Activated gamma-delta T cell (primary cell): ENCODE measurements around the gene FAF1.
"Not testable (repeated sequence)": the region's sequence is repeated elsewhere in the genome, so short reads cannot be mapped to it uniquely, and the experiment has no call there.

ENCODE experiments used
- DNase-seq: peaks from one replicate; lab custom pipeline; 2025; lab: John Stamatoyannopoulos, UW
- total RNA-seq, 2 donors: gene quantifications; one replicate each; lab custom pipeline; 2026; lab: John Stamatoyannopoulos, UW

FAF1 gene
- total RNA-seq: 57.6 to 60.0 reads per million in 2 donors

DNA sequence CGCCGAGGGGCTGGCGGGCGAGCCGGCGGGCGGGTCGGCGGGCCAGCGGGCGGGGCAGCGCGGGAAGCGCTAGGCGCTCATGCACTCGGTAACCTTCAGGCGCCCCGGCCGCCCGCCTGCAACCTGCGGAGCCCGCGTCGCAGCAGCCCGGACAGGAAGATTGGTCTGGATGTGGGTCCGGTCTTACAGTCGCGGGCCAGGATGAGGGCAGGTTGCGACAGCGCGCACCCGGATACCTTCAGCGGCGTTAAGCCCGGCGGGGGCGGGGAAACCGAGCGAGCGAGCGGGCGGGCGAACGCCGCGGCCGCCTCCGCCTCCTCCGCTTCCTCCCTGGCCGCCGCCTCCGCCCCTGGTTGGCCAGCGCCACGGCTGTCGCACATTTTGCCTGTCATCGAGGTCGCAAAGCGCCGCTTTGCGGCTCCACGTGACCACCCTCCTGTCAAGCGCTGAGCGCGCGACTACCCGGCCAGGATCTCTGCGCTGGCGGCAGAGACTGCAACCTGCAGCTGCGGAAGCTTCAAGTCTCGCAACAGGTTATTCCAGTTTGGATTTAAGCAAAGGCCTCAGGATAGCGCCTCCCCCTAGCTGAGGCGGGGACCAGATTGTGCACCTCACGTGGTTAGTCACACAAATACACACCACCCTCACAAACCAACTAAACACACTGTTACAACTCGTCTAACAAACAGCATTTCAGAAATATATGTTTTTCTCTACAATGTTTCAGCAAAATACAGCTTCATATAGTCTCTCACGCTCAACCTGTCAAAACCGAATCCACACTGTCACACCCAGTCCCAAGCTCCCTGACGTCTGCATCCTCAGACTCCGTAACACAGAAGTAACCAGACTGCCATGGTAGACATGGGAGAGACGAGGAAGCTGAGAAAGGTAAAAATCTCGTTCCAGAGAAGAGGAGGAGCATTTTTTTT, at the start of gene FAF1:
FAF1 (minus strand) TSS at position 355 of the 932 bp plus-strand sequence. CDS start 456 bp downstream, outside the sequence.
- DNase-seq: peak; percentile 98

DNA sequence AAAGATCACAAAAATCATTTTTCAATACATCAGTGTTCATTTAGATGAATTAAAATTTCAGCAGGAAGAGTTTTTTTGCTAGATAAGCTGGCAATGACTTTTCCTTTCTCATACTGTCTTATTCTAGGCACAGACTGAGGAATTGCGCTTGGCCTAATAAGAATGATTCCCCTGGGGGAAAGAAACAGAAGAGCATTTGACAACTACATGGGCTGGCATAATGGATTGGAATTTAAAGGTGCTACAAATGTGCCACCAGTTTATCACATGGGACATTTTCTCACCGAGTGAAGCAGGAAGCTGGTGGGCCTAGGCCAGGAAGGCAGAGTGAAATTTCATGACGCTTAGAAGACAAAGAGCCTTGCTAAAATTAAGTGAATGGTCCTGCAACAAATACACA, 49.3 kb upstream of the FAF1 start:
- no peak for DNase-seq

DNA sequence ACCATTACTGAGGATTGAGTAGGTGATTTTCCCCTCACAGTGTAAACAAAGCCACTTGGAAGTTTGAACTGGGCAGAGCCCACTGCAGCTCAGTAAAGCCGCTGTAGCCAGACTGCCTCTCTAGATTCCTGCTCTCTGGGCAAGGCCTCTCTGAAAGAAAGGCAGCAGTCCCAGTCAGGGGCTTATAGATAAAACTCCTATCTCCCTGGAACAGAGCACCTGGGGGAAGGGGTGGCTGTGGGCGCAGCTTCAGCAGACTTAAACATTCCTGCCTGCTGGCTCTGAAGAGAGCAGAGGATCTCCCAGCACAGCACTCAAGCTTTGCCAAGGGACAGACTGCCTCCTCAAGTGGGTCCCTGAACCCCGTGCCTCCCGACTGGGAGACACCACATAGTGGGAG, 45.5 kb upstream of the FAF1 start:
- not testable (repeated sequence) for DNase-seq

DNA sequence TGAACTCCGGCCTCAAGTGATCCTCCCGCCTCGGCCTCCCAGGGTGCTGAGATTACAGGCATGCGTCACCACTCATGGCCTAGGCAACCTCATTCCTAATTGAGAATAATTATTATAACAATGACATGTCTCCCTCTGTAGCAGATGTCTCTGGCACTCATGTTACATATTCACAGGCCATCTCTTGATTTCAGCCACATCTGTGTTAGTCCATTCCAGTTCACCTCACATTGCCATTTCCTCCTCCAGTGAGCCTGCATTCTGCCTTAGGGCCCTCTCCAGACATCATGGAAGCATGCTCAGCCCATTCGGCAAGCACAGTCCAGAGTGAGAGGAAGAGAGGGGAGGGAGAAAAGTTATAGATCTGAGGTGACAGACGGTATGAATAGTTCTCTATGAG, 42.4 kb upstream of the FAF1 start:
- no peak for DNase-seq

DNA sequence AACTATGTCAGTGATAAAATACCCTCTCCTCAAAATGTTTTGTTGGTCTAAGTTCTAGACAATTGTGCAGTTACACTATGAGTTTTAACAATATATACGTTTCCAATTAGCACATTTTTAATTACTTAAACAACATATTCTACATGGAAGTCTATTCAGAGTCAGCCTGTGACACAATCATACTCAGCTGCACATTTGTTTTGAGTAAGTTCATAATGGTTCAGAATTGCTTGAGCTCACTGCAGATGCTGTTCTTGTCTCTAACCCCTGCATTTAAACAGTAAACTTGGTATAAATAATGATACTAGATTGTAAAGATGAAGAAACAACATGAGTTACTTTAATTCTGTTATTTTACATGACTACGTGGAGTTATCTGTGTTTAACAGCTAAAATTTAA, 40.6 kb upstream of the FAF1 start:
- no peak for DNase-seq

DNA sequence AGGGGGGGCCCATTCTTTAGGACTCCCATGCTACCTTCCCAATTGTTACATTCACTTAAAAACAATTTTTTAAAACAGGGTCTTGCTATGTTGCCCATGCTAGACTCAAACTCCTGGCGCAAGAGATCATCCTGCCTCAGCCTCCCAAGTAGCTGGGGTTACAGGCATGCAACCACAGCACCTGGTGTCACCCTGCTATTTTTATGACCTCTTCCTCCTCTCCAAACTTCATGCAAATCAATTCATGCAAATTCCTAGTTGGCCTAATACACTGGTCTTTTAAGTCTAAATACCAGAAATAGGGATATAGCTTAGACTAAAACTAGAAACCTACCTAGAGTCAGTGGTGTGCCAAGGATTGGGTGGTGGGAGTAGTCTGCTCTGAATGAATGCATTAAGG, 40.1 kb upstream of the FAF1 start:
- DNase-seq: no peak

DNA sequence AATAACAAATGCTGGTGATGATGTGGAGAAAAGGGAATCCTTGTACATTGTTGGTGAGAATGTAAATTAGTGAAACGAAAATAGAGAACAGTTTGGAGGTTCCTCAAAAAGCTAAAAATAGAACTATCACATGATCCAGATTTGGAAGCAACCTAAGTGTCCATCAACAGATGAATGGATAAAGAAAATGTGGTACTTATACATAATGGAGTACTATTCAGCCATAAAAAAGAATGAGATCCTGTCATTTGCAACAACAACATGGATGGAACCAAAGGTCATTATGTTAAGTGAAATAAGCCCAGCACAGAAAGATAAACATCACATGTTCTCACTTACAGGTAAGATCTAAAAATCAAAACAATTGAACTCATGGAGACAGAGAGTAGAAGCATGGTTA, 39.3 kb upstream of the FAF1 start:
- not testable (repeated sequence) for DNase-seq

DNA sequence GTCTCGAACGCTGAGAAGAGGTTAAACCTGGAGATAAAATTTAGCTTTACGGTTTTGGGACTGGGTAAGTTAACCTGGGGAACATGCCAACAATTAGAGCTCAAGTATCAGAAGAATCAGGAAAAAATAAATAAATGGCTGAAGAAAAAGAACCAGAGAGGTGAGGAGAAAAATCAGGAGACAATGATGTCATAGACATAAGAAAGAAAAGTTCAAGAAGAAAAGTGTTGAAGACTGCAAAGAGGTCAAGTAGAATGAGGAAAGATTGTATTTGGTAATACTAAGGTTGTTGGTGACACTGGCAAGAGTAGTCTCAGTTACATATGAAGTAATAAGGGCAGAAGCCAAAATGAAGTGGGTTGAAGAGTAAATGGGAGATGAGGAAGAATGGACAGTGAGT, 36.0 kb upstream of the FAF1 start:
- DNase-seq: no peak

DNA sequence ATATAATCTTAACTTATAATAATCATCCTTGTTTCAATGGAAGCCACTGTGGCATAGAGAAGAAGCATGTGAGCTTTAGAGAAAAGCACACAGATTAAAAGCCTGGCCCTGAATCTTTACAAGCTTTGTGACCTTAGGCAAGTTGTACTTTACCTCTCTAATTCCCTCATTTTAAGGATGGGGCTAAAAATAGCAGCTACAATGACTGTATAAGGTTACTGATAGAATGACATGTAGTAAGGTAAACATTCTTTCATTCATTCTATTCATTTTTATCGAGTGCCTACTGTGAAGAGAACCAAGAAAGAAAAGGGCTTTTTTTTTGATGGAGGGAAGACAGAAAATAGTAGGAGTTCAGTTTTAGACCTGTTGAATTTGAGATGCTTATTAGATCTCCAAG, 35.6 kb upstream of the FAF1 start:
- DNase-seq: no peak

DNA sequence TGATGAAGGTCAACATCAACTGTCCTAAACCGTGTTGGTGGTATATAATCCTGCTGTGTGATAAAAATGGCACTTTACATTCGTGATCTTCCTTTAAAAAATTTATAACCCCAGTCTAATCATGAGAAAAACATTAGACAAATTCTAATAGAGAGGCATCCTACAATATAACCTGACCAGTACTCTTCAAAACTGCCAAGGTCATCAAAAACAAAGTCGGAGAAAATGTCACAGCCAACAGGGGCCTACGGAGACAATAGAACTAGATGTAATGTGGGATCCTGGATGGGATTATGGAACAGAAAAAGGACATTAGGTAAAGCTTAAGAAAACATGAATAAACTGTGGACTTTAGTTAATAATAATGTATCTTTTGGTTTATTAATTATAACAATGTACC, 34.9 kb upstream of the FAF1 start:
- no peak for DNase-seq

DNA sequence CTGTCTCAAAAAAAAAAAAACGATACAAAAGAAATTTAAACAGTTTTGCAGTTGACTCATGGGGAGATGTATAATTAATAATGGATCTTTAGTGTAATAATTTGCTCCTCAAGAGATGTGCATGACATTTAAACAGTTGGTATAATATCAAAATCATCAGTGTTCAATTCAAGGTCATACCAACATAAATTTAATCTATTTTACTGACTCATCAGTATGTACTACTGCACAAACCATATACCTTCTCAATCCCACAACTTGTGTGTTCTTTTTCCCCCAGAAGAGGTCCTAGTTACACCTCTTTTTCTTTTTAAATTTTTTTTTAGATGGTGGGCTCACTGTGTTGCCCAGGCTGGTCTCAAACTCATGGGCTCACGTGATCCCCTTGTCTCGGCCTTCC, 33.6 kb upstream of the FAF1 start:
- no peak for DNase-seq

DNA sequence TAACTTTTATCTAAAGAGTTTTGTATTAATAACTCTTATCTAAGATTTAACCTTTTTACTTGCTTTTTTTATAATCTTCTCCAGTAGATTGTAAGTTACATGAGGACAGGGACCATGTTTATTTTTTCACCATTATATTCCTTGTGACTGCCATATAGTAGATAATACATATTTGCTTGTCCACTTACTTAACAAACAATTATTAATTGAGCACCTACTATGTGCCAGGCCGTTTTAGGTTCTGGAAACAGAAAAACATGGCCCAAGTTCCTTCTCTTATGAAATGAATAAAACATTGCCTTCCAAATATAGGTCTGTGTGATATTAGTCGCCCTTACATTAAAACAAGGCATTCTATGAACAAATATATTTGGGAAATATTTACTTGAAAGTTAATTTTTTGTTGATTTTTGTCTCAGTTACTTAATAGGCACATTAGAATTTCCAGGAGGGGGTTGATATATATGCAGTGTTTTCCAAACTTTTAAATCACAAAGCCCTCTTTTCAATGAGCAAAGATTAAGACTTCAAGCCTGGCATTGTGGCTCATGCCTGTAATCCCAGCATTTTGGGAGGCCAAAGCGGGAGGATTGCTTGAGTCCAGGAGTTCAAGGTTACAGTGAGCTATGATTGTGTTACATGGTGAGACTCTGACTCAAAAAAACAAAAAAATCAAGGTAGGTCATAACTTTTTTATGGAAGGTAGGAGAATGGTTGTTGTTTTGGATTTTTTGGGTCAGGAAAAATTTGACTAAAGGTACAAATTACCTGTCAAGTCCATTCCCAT, 32.7 kb upstream of the FAF1 start:
- DNase-seq: no peak

DNA sequence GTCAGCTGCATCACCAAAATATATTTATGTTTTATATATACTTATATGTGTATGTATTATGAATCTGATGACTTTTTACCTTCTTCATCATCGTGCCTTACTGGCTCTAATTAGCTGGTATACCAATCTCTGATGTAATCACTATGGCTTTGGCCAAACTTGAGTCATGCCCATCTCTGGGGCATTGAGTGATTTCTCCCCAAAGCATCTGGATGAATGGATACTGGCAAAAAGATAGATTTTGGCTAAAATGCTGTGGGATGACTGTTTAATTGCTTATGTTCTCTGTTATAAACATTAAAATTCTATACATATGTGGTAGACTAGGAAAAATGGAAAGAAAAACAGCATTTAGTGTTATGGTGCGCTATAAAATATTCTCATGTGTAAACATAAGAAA, 29.6 kb upstream of the FAF1 start:
- no peak for DNase-seq

DNA sequence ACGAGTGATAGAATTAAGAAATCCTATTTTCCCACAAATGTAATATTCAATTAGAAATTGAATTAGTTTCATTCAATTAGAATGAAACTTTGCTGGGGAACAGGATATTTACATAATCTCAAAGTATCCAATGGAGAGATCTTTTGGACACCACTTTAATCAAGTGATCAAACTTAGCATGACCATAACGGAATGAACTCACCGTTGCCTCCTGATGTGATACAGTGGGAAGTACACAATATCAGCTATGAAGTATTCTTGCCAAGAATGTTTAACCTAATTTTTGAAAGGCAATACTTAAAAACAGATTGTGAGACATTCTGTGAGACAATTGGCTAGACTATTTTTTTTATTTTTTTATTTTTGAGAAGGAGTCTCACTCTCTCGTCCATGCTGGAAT, 26.6 kb upstream of the FAF1 start:
- DNase-seq: no peak

DNA sequence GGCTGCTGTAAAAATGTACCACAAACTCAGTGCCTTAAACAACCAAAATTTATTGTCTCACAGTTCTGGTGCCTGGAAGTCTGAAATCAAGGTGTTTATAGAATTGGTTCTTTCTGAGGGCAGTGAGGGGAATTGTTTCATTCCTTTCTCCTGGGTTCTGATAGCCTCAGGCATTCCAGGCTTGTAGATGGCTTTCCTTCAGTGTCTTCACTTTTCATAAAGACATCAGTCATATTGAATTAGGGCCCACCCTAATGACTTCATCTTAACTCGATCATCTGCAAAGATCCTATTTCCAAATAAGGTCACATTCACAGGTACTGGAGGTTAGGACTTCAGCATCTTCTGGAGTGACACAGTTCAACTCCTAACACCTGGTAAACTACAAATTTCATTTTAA, 25.0 kb upstream of the FAF1 start:
- DNase-seq: no peak

DNA sequence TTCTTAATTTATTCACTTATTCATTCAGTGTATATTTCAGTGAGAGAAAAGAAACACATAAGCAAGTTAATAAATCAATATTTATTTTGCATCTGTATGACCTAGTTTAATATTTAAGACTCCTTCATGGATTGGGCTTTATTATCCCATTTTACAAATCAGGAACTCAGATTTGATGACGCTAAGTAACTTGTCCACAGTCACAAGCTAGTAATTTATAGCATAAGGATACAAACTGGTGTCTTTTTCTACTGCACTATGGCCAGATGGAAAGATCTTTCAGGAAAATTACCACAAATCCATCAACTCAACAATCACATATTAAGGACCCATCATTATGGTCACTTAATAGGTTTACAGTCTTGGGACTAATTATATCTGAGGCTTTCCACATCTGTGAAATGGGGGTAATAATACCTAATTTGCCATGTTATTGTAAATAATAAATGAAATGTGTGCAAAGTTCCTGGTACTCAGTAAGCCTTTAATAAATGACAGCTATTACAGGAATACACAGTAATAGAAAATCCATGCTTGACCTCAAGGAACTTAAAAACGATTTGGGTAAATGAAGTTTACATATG, 23.2 kb upstream of the FAF1 start:
- DNase-seq: no peak

DNA sequence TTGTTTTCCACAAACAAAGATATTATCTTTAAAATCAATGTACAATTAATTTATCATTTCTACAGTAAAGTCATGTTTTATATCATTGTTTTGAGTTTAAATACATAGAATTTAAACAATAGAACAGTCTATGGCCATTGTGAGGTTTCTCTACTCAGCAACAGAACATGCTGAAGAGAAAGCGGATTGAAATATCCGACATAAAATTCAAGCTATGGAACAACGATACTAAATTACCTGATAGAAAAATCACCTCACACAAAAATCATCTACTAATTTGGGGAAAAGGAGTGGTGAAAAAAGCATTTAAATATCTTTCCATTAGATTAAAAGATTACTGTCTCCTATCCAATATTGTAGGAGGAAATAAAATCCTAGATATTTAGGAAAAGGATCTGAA, 22.5 kb upstream of the FAF1 start:
- no peak for DNase-seq

DNA sequence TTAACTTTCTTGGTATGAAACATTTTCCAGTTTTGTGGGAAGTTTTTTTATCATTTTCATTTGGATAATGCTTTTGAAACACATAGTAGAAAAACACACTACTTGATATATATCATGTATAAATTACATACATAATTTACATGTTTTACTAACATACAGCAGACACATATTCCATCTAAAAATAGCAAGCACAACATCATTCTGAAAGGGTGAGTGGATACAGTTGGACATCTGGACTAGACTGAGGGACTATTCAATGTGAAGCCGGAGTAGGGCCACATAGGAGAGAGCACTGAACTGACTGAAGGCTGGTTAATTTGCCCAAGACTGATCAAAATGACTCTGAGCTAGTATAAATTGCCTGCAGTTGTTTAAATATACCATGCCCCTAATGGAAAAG, 21.7 kb upstream of the FAF1 start:
- no peak for DNase-seq

DNA sequence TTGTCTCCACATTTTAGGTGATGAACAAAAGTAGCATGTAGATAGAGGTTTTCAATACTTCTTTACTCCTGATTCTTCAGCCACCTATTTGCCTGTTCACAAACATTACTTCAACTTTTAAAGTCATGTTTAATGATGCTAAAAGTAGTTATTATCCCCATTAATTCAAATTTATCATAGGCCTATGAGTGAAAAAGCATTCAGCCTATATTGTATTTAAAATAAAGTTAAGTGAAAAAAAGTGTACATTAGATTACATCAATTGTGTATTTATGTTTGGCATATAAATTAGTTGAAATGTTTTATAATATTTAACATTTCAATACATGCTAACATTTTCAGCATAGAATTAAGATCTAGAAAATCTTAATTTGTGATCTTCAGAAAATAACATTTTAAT, 20.4 kb upstream of the FAF1 start:
- DNase-seq: no peak

DNA sequence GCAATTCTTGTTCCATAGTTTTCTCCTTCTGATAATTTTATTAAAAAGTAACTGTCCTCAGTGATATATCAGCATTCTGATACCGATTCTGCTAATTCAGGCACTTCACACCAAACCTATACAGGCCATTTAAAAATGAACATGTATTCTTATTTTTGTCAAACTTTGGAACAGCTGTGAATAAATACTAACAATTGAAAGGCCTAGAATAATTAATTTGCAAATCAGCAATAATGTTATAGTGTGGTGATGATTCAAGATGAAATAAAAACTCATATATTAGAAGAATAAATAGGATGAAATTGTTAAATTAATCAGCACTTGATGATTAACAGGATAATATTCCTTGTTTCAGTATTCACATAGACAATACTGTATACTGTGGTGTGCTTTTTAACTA, 19.9 kb upstream of the FAF1 start:
- no peak for DNase-seq

DNA sequence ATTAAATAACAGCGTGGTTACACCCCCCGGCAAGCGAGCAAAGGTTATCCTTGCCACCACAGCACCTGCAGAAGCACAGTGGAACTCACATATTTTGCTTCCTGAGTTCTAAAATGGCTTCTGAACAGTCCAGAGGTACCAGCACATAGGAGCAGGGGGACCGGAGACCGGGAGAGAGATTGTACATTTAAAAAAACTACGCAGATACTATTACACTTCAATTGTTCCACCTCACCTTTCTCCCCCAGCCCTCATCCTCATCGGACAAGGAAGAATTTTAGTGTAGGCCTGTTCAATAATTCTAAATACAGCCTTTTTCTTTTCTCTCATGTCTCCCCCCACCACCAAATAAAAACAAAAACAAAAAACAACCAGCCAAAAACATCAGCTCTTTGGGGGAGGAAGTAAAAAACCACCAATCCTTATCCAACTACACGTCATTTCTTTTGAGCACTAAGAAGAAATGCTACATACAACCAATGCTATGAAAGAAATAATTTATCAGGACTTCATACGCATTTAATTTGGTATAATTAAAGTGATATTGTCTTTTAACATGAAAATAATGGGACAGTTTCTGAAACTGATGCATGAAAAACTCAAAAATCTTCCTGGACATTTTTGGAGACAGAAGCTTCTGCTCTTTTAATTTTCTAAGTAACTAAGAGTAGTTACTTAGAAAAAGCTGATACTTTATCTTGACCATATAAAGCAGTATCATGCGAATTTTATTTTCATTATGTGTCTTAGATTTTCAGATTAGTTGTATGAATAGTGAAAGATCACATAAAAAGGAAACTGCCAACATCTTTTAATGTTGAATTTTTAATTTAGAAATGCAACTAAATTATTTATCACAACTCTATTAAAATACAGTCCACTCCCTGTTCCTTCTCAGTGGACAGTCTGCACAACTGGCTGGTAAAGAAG, 19.1 kb upstream of the FAF1 start:
- no peak for DNase-seq
